IMR-90 (cell line): ENCODE measurements around the gene DOCK2.

Source experiments
- CTCF ChIP-seq: conservative IDR thresholded peaks from 2 replicates; pipeline ENCODE4 v1.5.1; 2012; ENCODE audit warnings: mild to moderate bottlenecking, low read depth, low read length, improper control_type of control experiment
- MAZ ChIP-seq: IDR thresholded peaks from 2 replicates; pipeline ENCODE4 v1.6.1; 2012; ENCODE audit warnings: low read depth, mild to moderate bottlenecking, low read length, improper control_type of control experiment, moderate library complexity, borderline replicate concordance
- POLR2A ChIP-seq: IDR thresholded peaks from 2 replicates; pipeline ENCODE4 v1.6.1; 2012; ENCODE audit warnings: mild to moderate bottlenecking, low read depth, low read length
- RAD21 ChIP-seq: IDR thresholded peaks from 2 replicates; pipeline ENCODE4 v1.6.1; 2012; ENCODE audit warnings: low read length, improper control_type of control experiment
- RFX5 ChIP-seq: IDR thresholded peaks from 2 replicates; pipeline ENCODE4 v1.8.0; 2012; ENCODE audit warnings: low read depth, mild to moderate bottlenecking, low read length, moderate library complexity

- TF ChIP-seq CTCF (no peak), POLR2A (no peak), RFX5 (no peak), MAZ (no peak), RAD21 (no peak)
These were observed 351.1 kb downstream of the DOCK2 start for GRCh38 chr5:169988206-169988605.
